Testis (tissue), 3 donors: ENCODE data around the gene MGA. TPM values are rescaled to one million over a fixed set of nuclear protein-coding genes. Genes with fewer than 3 reads are reported as not detected.

Source experiments
- DNase-seq: peaks from one replicate; pipeline ENCODE4 v3.0.0-alpha.2; 2019
- H3K27ac ChIP-seq, 2 donors: fragments of 200-600 bp; sonication (generic); one replicate each; pipeline ENCODE4 v1.5.1; 2019
- H3K27me3 ChIP-seq: fragments of 200-600 bp; sonication (generic); one replicate; pipeline ENCODE4 v1.5.1; 2019
- H3K36me3 ChIP-seq: fragments of 200-600 bp; sonication (generic); one replicate; pipeline ENCODE4 v1.5.1; 2017; ENCODE audit warnings: low read depth; ENCODE audit errors: missing control alignments
- H3K4me1 ChIP-seq: fragments of 200-600 bp; sonication (generic); one replicate; pipeline ENCODE4 v1.5.1; 2019
- H3K4me3 ChIP-seq, 2 donors: fragments of 200-600 bp; sonication (generic); one replicate each; pipeline ENCODE4 v1.5.1; 2017 to 2019
- H3K9me3 ChIP-seq: fragments of 200-600 bp; sonication (generic); one replicate; pipeline ENCODE4 v1.5.1; 2017
- CTCF ChIP-seq, 3 experiments: fragments of 450-650 bp in 2 of 3; fragments of 200-600 bp in 1 of 3; sonication (generic) in 1 of 3; IDR thresholded peaks; one replicate each; pipeline ENCODE4 v1.5.1; 2016 to 2019; ENCODE audit warnings: antibody characterized with exemption in 3 of 3, mild to moderate bottlenecking in 2 of 3, moderate library complexity in 1 of 3
- POLR2A ChIP-seq: fragments of 450-650 bp; IDR thresholded peaks from one replicate; pipeline ENCODE4 v1.6.1; 2017; ENCODE audit warnings: antibody characterized with exemption, mild to moderate bottlenecking, moderate library complexity
- WGBS, 2 donors: methylation state at CpG; one replicate each; pipeline ENCODE4 v1.1.5; 2018; 5-methylcytosine and 5-hydroxymethylcytosine counted together
- intact Hi-C: fragments of 100-400 bp; cut with DNase I; formaldehyde crosslinking; loops from one replicate; pipeline ENCODE4 v1.15.1; 2023; ENCODE audit warnings: low total_unique reads
- polyA plus RNA-seq: library from polyadenylated mRNA; stranded (reverse); fragments of 350-450 nt; fragmentation: Illumina TruSeq; extraction: RNeasy Lipid Tissue Mini Kit (QIAGEN cat#74804); gene quantifications from one replicate; pipeline ENCODE4 v1.2.3, GENCODE V29; 2014; ENCODE audit warnings: low read depth, low replicate concordance; ENCODE audit not compliant: insufficient read depth
- total RNA-seq, 2 donors: library from RNA; depleted of rRNA; stranded (reverse); fragments of >200 nt; gene quantifications; one replicate each; pipeline ENCODE4 v1.2.3, GENCODE V29; 2016

Gene MGA
- total and polyA plus RNA-seq, 3 donors from 2014 or later = 20.3 to 90.2 (median 78.1) TPM

GRCh38 chr15:41817781-41818180, 157.6 kb downstream of the MGA start:
- no peaks in the 10 kb centered on the region for H3K36me3 ChIP-seq
- DNase-seq = no peak
- H3K9me3 ChIP-seq = no peaks in the 10 kb centered on the region
- 92 to 95% methylated on average over 6 of the region's 6 CpGs for WGBS, 2 donors
- no peak overlapping the region for H3K27ac ChIP-seq
- intact Hi-C loops = no loop called here
- H3K4me1 ChIP-seq = no peaks in the 10 kb centered on the region
- no peak for TF ChIP-seq CTCF (IDR thresholded peaks at IDR 0.05)
- H3K27me3 ChIP-seq = no peaks in the 10 kb centered on the region
- H3K4me3 ChIP-seq = no peak overlapping the region

GRCh38 chr15:41819455-41820050, 159.3 kb downstream of the MGA start:
- DNase-seq = no peak
- H3K36me3 ChIP-seq = no peaks in the 10 kb centered on the region
- no peak overlapping the region for H3K27ac ChIP-seq
- no peaks in the 10 kb centered on the region for H3K27me3 ChIP-seq
- 88 to 94% methylated on average over 8 to 9 of the region's 9 CpGs for WGBS, 2 donors
- H3K9me3 ChIP-seq = no peaks in the 10 kb centered on the region
- intact Hi-C loops = no loop called here
- no peaks in the 10 kb centered on the region for H3K4me1 ChIP-seq
- no peak overlapping the region for H3K4me3 ChIP-seq
- TF ChIP-seq POLR2A (no peak), CTCF (IDR thresholded peaks at IDR 0.05) (no peak)

GRCh38 chr15:41820791-41821423, 160.7 kb downstream of the MGA start:
- TF ChIP-seq CTCF (IDR thresholded peaks at IDR 0.05) (no peak), POLR2A (no peak)
- Histone ChIP-seq H3K4me3 (no peak overlapping the region), H3K27ac (no peak overlapping the region), H3K27me3 (no peaks in the 10 kb centered on the region), H3K9me3 (no peaks in the 10 kb centered on the region), H3K4me1 (no peaks in the 10 kb centered on the region), H3K36me3 (no peaks in the 10 kb centered on the region)
- intact Hi-C loops = no loop called here
- 80 to 84% methylated on average over 6 of the region's 6 CpGs for WGBS, 2 donors
- DNase-seq = no peak

- H3K27ac ChIP-seq = no peak overlapping the region
- DNase-seq = no peak
- H3K27me3 ChIP-seq = no peaks in the 10 kb centered on the region
- intact Hi-C loops = no loop called here
- TF ChIP-seq POLR2A (no peak), CTCF (IDR thresholded peaks at IDR 0.05) (no peak)
- no peaks in the 10 kb centered on the region for H3K36me3 ChIP-seq
- 88% methylated on average over 4 of the region's 4 CpGs; no CpG with 5 or more reads in 1 of the 2 donors for WGBS, 2 donors
- H3K4me3 ChIP-seq = no peak overlapping the region
- no peaks in the 10 kb centered on the region for H3K4me1 ChIP-seq
- H3K9me3 ChIP-seq = no peaks in the 10 kb centered on the region
Measured at GRCh38 chr15:41821831-41822230, 161.6 kb downstream of the MGA start.

- WGBS, 2 donors = 82 to 83% methylated on average over 6 of the region's 6 CpGs
- Histone ChIP-seq H3K36me3 (no peaks in the 10 kb centered on the region), H3K4me1 (peaks cover 4% of the 10 kb centered on the region), H3K27ac (no peak overlapping the region), H3K9me3 (no peaks in the 10 kb centered on the region), H3K27me3 (no peaks in the 10 kb centered on the region), H3K4me3 (no peak overlapping the region)
- intact Hi-C loops = no loop called here
- no peak for TF ChIP-seq CTCF (IDR thresholded peaks at IDR 0.05)
- TF ChIP-seq POLR2A = no peak
- DNase-seq = no peak
Measured at GRCh38 chr15:41822471-41822870, 162.3 kb downstream of the MGA start.
